ENCODE data around the gene NEU1. TPM values are rescaled to one million over a fixed set of nuclear protein-coding genes. Genes with fewer than 3 reads are reported as not detected.
"Not testable (repeated sequence)": the region's sequence is repeated elsewhere in the genome, so short reads cannot be mapped to it uniquely, and the experiment has no call there.

Gene NEU1
- total and polyA plus RNA-seq, 2 donors: 18.4 to 52.1 TPM

GRCh38 chr6:31858707-31859106, 3.9 kb downstream of the NEU1 start:
- Histone ChIP-seq H3K4me1 (ENCODE audit: insufficient read depth) (no peaks in the 10 kb centered on the region), H3K36me3 (ENCODE audit: insufficient read depth) (no peaks in the 10 kb centered on the region), H3K4me3 (ENCODE audit: low read depth, low read length) (no peak overlapping the region), H3K27ac (ENCODE audit: low read depth) (no peak overlapping the region)
- DNase-seq (ENCODE audit: extremely low spot score): no peak
- WGBS: 95% methylated on average over 8 of the region's 8 CpGs

DNA sequence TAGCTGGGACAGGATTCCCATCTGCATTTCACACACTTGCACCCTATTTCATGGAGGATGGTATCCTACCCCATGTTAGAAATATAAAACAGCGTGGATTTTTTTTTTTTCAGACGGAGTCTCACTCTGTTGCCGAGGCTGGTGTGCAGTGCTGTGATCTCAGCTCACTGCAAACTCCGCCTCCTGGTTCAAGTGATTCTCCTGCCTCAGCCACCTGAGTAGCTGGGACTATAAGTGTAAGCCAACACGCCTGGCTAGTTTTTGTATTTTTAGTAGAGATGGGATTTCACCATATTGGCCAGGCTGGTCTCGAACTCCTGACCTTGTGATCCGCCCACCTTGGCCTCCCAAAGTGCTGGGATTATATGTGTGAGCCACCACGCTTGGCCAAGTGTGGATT, 4.8 kb downstream of the NEU1 start:
- not testable (repeated sequence) for H3K4me3 ChIP-seq (ENCODE audit: low read depth, low read length); DNase-seq (ENCODE audit: extremely low spot score); H3K36me3 ChIP-seq (ENCODE audit: insufficient read depth); H3K27ac ChIP-seq (ENCODE audit: low read depth); H3K4me1 ChIP-seq (ENCODE audit: insufficient read depth)
- WGBS: 88% methylated on average over 8 of the region's 8 CpGs

DNA sequence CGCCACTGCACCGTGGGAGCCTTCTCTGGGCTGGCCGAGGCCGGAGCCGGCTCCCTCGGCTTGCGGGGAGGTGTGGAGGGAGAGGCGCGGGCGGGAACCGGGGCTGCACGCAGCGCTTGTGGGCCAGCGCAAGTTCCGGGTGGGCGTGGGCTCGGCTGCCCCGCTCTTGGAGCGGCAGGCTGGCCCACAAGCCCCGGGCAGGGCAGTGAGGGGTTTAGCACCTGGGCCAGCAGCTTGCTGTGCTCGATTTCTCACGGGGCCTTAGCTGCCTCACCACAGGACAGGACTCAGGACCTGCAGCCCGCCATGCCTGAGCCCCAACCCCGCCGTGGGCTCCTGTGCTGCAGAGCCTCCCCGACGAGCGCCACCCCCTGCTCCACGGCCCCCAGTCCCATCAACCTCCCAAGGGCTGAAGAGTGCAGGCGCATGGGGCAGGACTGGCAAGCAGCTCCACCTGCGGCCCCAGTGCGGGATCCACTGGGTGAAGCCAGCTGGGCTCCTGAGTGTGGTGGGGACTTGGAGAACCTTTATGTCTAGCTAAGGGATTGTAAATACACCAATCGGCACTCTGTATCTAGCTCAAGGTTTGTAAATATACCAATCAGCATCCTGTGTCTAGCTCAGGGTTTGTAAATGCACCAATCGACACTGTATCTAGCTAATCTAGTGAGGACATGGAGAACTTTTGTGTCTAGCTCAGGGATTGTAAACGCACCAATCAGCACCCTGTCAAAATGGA, 10.5 kb downstream of the NEU1 start:
- not testable (repeated sequence) for H3K27ac ChIP-seq (ENCODE audit: low read depth); H3K4me1 ChIP-seq (ENCODE audit: insufficient read depth); H3K36me3 ChIP-seq (ENCODE audit: insufficient read depth); H3K4me3 ChIP-seq (ENCODE audit: low read depth, low read length); DNase-seq (ENCODE audit: extremely low spot score)
- WGBS: 90% methylated on average over 35 of the region's 35 CpGs

GRCh38 chr6:31851485-31851832, 11.2 kb downstream of the NEU1 start:
- Histone ChIP-seq H3K4me3 (ENCODE audit: low read depth, low read length) (no peak overlapping the region), H3K27ac (ENCODE audit: low read depth) (no peak overlapping the region), H3K36me3 (ENCODE audit: insufficient read depth) (no peaks in the 10 kb centered on the region), H3K4me1 (ENCODE audit: insufficient read depth) (no peaks in the 10 kb centered on the region)
- DNase-seq (ENCODE audit: extremely low spot score): no peak
- 50% methylated on average over 2 of the region's 2 CpGs for WGBS

DNA sequence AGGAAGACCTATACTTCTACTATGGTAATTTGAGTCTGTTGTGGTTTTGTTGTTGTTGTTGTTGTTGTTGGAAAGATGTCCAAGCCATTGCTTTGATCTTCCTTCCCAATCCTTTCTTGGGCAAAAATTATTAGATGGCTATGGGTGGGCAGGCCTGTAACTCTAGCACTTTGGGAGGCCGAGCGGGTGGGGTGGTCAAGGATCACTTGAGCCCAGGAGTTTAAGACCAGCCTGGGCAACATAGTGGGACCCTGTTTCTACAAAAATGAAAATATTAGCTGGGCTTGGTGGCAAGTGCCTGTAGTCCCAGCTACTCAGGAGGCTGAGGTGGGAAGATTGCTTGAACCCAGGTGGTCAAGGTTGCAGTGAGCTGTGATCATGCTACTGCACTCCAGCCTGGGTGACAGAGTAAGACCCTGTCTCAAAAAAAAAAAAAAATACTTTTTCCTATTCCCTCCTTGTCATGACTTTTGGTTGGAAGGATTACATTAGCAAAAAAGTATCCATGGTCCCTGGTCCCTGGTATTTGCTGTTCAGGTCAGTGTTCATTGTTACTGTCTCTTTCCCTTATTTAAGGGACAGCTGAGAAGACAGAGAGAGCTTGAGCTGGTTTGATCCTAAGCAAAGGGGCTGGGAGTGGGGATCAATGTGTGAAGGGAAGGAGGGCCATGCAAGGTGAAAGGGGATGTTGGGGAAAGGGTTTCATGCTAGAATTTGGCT, 11.7 kb downstream of the NEU1 start:
- 92% methylated on average over 2 of the region's 2 CpGs for WGBS
- Histone ChIP-seq H3K4me3 (ENCODE audit: low read depth, low read length) (no peak overlapping the region), H3K4me1 (ENCODE audit: insufficient read depth) (no peaks in the 10 kb centered on the region), H3K27ac (ENCODE audit: low read depth) (no peak overlapping the region), H3K36me3 (ENCODE audit: insufficient read depth) (no peaks in the 10 kb centered on the region)
- DNase-seq (ENCODE audit: extremely low spot score): no peak

GRCh38 chr6:31847276-31847978, 15.2 kb downstream of the NEU1 start:
- DNase-seq (ENCODE audit: extremely low spot score): no peak
- H3K4me3 ChIP-seq (ENCODE audit: low read depth, low read length): no peak overlapping the region
- no peaks in the 10 kb centered on the region for H3K4me1 ChIP-seq (ENCODE audit: insufficient read depth)
- H3K36me3 ChIP-seq (ENCODE audit: insufficient read depth): no peaks in the 10 kb centered on the region
- no peak overlapping the region for H3K27ac ChIP-seq (ENCODE audit: low read depth)
- 87% methylated on average over 2 of the region's 2 CpGs for WGBS

GRCh38 chr6:31844507-31844906, 18.1 kb downstream of the NEU1 start:
- Histone ChIP-seq H3K36me3 (ENCODE audit: insufficient read depth) (no peaks in the 10 kb centered on the region), H3K27ac (ENCODE audit: low read depth) (no peak overlapping the region), H3K4me1 (ENCODE audit: insufficient read depth) (no peaks in the 10 kb centered on the region), H3K4me3 (ENCODE audit: low read depth, low read length) (no peak overlapping the region)
- no peak for DNase-seq (ENCODE audit: extremely low spot score)
- WGBS: 95% methylated on average over 3 of the region's 3 CpGs

GRCh38 chr6:31842053-31842452, 20.6 kb downstream of the NEU1 start:
- DNase-seq (ENCODE audit: extremely low spot score): no peak
- no peak overlapping the region for H3K27ac ChIP-seq (ENCODE audit: low read depth)
- H3K36me3 ChIP-seq (ENCODE audit: insufficient read depth): no peaks in the 10 kb centered on the region
- WGBS: 89% methylated on average over 9 of the region's 9 CpGs
- H3K4me3 ChIP-seq (ENCODE audit: low read depth, low read length): no peak overlapping the region
- no peaks in the 10 kb centered on the region for H3K4me1 ChIP-seq (ENCODE audit: insufficient read depth)

- H3K27ac ChIP-seq (ENCODE audit: low read depth); H3K4me1 ChIP-seq (ENCODE audit: insufficient read depth); H3K36me3 ChIP-seq (ENCODE audit: insufficient read depth); H3K4me3 ChIP-seq (ENCODE audit: low read depth, low read length); DNase-seq (ENCODE audit: extremely low spot score): not testable (repeated sequence)
- whole genome bisulfite sequencing: 84% methylated on average over 8 of the region's 8 CpGs
Observed at GRCh38 chr6:31839779-31840126, 22.9 kb downstream of the NEU1 start.

DNA sequence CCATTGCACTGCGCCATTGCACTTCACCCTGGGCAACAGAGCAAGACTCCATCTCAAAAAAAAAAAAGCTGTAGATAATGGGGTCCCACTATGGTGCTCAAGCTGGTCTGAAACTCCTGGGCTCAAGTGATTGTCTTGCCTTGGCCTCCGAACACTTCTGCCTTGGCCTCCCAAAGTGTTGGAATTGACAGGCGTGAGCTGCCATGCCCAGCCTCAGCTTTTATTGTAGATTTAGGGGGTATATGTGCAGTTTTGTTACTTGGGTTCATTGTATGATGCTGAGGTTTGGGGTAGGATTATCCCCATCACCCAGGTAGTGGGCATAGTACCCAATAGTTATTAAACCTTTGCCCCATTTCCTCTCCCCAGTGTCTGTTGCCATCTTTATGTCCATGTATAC, 23.7 kb downstream of the NEU1 start:
- no peak for DNase-seq (ENCODE audit: extremely low spot score)
- Histone ChIP-seq H3K36me3 (ENCODE audit: insufficient read depth) (no peaks in the 10 kb centered on the region), H3K27ac (ENCODE audit: low read depth) (no peak overlapping the region), H3K4me3 (ENCODE audit: low read depth, low read length) (no peak overlapping the region), H3K4me1 (ENCODE audit: insufficient read depth) (peaks cover 5% of the 10 kb centered on the region)
- WGBS: 97% methylated on average over 3 of the region's 3 CpGs

GRCh38 chr6:31838114-31838553, 24.5 kb downstream of the NEU1 start:
- 88% methylated on average over 9 of the region's 9 CpGs for WGBS
- DNase-seq (ENCODE audit: extremely low spot score); H3K27ac ChIP-seq (ENCODE audit: low read depth); H3K4me1 ChIP-seq (ENCODE audit: insufficient read depth); H3K4me3 ChIP-seq (ENCODE audit: low read depth, low read length); H3K36me3 ChIP-seq (ENCODE audit: insufficient read depth): not testable (repeated sequence)

GRCh38 chr6:31837369-31838113, 25.1 kb downstream of the NEU1 start:
- Histone ChIP-seq H3K4me1 (ENCODE audit: insufficient read depth) (peaks cover 5% of the 10 kb centered on the region), H3K4me3 (ENCODE audit: low read depth, low read length) (no peak overlapping the region), H3K27ac (ENCODE audit: low read depth) (no peak overlapping the region), H3K36me3 (ENCODE audit: insufficient read depth) (no peaks in the 10 kb centered on the region)
- 29% methylated on average over 1 of the region's 1 CpG for WGBS
- no peak for DNase-seq (ENCODE audit: extremely low spot score)

- Histone ChIP-seq H3K27ac (ENCODE audit: low read depth) (peak overlapping the region; percentile 26), H3K4me1 (ENCODE audit: insufficient read depth) (peaks cover 5% of the 10 kb centered on the region), H3K4me3 (ENCODE audit: low read depth, low read length) (peak overlapping the region; percentile 85), H3K36me3 (ENCODE audit: insufficient read depth) (no peaks in the 10 kb centered on the region)
- no peak for DNase-seq (ENCODE audit: extremely low spot score)
- WGBS: 14% methylated on average over 12 of the region's 12 CpGs
Observed at GRCh38 chr6:31836474-31837368, 25.9 kb downstream of the NEU1 start.

All from urinary bladder (tissue), 4 donors.